Gastrocnemius medialis (tissue), 4 donors: ENCODE measurements around the gene SLC5A4. TPM values are rescaled to one million over a fixed set of nuclear protein-coding genes. Genes with fewer than 3 reads are reported as not detected.

Experiments
- ATAC-seq, 2 donors: fragments of 150-250 bp; one replicate each; pipeline ENCODE4 v1.9.1; 2016
- DNase-seq, 2 donors: peaks; one replicate each; pipeline ENCODE4 v3.0.0-alpha.2; 2019
- H3K27ac ChIP-seq, 4 donors: fragments of 200-600 bp; sonication (generic); 1 replicate in 1 of 4; 2 replicates in 3 of 4; pipeline ENCODE4 v1.5.1; 2016 to 2018; ENCODE audit warnings: mild to moderate bottlenecking in 2 of 4, moderate library complexity in 1 of 4
- H3K27me3 ChIP-seq, 3 donors: fragments of 200-600 bp; sonication (generic) in 2 of 3; 1 replicate in 1 of 3; 2 replicates in 2 of 3; pipeline versions ENCODE4 v1.5.1 to v1.6.0; 2016 to 2019; ENCODE audit warnings: mild to moderate bottlenecking in 1 of 3, moderate library complexity in 1 of 3
- H3K36me3 ChIP-seq, 2 donors: fragments of 200-600 bp; sonication (generic) in 1 of 2; one replicate each; pipeline ENCODE4 v1.5.1; 2017 to 2018
- H3K4me1 ChIP-seq, 2 donors: fragments of 200-600 bp; sonication (generic) in 1 of 2; one replicate each; pipeline ENCODE4 v1.5.1; 2016 to 2017; ENCODE audit warnings: mild to moderate bottlenecking in 2 of 2
- H3K4me3 ChIP-seq, 4 donors: fragments of 200-600 bp; sonication (generic) in 3 of 4; 1 replicate in 1 of 4; 2 replicates in 3 of 4; pipeline ENCODE4 v1.5.1; 2016 to 2019; ENCODE audit warnings: mild to moderate bottlenecking in 2 of 4
- H3K9me3 ChIP-seq, 3 donors: fragments of 200-600 bp; sonication (generic) in 2 of 3; 1 replicate in 1 of 3; 2 replicates in 2 of 3; pipeline ENCODE4 v1.5.1; 2016 to 2019
- CTCF ChIP-seq, 5 experiments: fragments of 450-650 bp in 3 of 5; fragments of 200-600 bp in 2 of 5; sonication (generic) in 2 of 5; IDR thresholded peaks in 4 of 5; conservative IDR thresholded peaks in 1 of 5; 1 replicate in 4 of 5; 2 replicates in 1 of 5; pipeline ENCODE4 v1.5.1; 2016 to 2019; ENCODE audit warnings: antibody characterized with exemption in 5 of 5, mild to moderate bottlenecking in 3 of 5, moderate library complexity in 3 of 5
- POLR2A ChIP-seq, 2 donors: fragments of 450-650 bp; IDR thresholded peaks; one replicate each; pipeline ENCODE4 v1.6.1; 2017; ENCODE audit warnings: antibody characterized with exemption in 2 of 2, mild to moderate bottlenecking in 2 of 2, moderate library complexity in 2 of 2
- in situ Hi-C, 4 donors: fragments of 200-750 bp; cut with MboI; loops; one replicate each; pipeline versions ENCODE4 v1.15.0 to v1.8.0; 2017; ENCODE audit warnings: low sequenced_read_pairs in 4 of 4
- intact Hi-C: fragments of 100-400 bp; cut with DNase I; formaldehyde crosslinking; loops from one replicate; pipeline ENCODE4 v1.15.1; 2023; ENCODE audit warnings: low total_unique reads
- total RNA-seq, 4 donors: library from RNA; depleted of rRNA; stranded (reverse); fragments of >200 nt; gene quantifications; one replicate each; pipeline versions ENCODE4 v1.1.0 to v1.2.3, GENCODE V29; 2016

SLC5A4 gene
- total RNA-seq, 4 donors from 2014 or later = 0.18 TPM; not detected in 3

GRCh38 chr22:32219026-32219425, 36.1 kb downstream of the SLC5A4 start:
- no peak for ATAC-seq
- Histone ChIP-seq H3K27ac (no peak overlapping the region), H3K9me3 (no peaks in the 10 kb centered on the region), H3K4me3 (no peak overlapping the region), H3K36me3 (no peaks in the 10 kb centered on the region), H3K4me1 (no peaks in the 10 kb centered on the region), H3K27me3 (no peaks in the 10 kb centered on the region)
- in situ Hi-C loops (no loop called here), intact Hi-C loops (no loop called here)
- TF ChIP-seq CTCF (IDR thresholded peaks at IDR 0.05 in 4 of 5, conservative IDR thresholded peaks at IDR 0.05 in 1 of 5) (no peak), POLR2A (IDR thresholded peaks at IDR 0.05) (no peak)
- no peak for DNase-seq

- H3K27me3 ChIP-seq = no peaks in the 10 kb centered on the region
- TF ChIP-seq POLR2A (IDR thresholded peaks at IDR 0.05) (no peak), CTCF (IDR thresholded peaks at IDR 0.05 in 4 of 5, conservative IDR thresholded peaks at IDR 0.05 in 1 of 5) (no peak)
- H3K4me1 ChIP-seq = no peaks in the 10 kb centered on the region
- DNase-seq (no peak), ATAC-seq (no peak)
- no peak overlapping the region for H3K27ac ChIP-seq
- H3K9me3 ChIP-seq = no peaks in the 10 kb centered on the region
- H3K4me3 ChIP-seq = no peak overlapping the region
- no peaks in the 10 kb centered on the region for H3K36me3 ChIP-seq
- intact Hi-C loops = no loop called here
- in situ Hi-C loops = no loop called here
Observed at GRCh38 chr22:32218470-32218869, 36.7 kb downstream of the SLC5A4 start.

DNA sequence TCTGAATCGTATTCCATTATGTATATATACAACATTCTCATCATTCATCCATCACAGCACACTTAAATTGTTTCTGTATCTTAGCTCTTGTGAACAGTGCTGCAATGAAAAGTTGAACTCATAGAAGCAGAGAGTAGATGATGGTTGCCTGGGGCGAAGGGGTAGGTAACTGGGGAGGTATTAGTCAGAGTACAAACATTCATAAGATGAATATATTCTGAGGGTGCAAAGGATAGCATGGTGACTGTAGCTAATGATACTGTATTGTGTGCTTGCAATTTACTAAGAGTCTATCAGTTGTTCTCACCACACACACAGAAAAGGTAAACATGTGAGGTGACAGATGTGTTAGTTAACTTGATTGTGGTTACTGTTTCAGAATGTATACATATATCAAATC, 37.7 kb downstream of the SLC5A4 start:
- no peaks in the 10 kb centered on the region for H3K27me3 ChIP-seq
- H3K36me3 ChIP-seq = no peaks in the 10 kb centered on the region
- H3K4me1 ChIP-seq = no peaks in the 10 kb centered on the region
- intact Hi-C loops (no loop called here), in situ Hi-C loops (no loop called here)
- TF ChIP-seq CTCF (IDR thresholded peaks at IDR 0.05 in 4 of 5, conservative IDR thresholded peaks at IDR 0.05 in 1 of 5) = no peak
- no peak for TF ChIP-seq POLR2A (IDR thresholded peaks at IDR 0.05)
- ATAC-seq (no peak), DNase-seq (no peak)
- H3K9me3 ChIP-seq = no peaks in the 10 kb centered on the region
- no peak overlapping the region for H3K4me3 ChIP-seq
- no peak overlapping the region for H3K27ac ChIP-seq

GRCh38 chr22:32216911-32217310, 38.2 kb downstream of the SLC5A4 start:
- intact Hi-C loops = no loop called here
- in situ Hi-C loops = no loop called here
- no peak overlapping the region for H3K27ac ChIP-seq

More at GRCh38 chr22:32216911-32217310, 38.2 kb downstream of the SLC5A4 start:
- Histone ChIP-seq H3K27me3 (no peaks in the 10 kb centered on the region), H3K9me3 (no peaks in the 10 kb centered on the region), H3K4me3 (no peak overlapping the region), H3K4me1 (no peaks in the 10 kb centered on the region), H3K36me3 (no peaks in the 10 kb centered on the region)
- ATAC-seq (no peak), DNase-seq (no peak)
- no peak for TF ChIP-seq CTCF (IDR thresholded peaks at IDR 0.05 in 4 of 5, conservative IDR thresholded peaks at IDR 0.05 in 1 of 5)
- TF ChIP-seq POLR2A (IDR thresholded peaks at IDR 0.05) = no peak
